HG03196 (cell line): ENCODE measurements around the gene ZNF736.
"Not testable (repeated sequence)": the region's sequence is repeated elsewhere in the genome, so short reads cannot be mapped to it uniquely, and the experiment has no call there.

ENCODE experiments used
- ATAC-seq: cut with Tn5 transposase; IDR thresholded peaks from one replicate; pipeline ENCODE4 v1.9.1; 2021; ENCODE audit not compliant: unreplicated experiment

ZNF736 gene

GRCh38 chr7:64313740-64314491, at the start of gene ZNF736:
Gene ZNF736, plus strand, starts transcription at chr7:64313961. Its CDS starts 190 bp downstream, at chr7:64314151.
- peak; percentile 100 for ATAC-seq

DNA sequence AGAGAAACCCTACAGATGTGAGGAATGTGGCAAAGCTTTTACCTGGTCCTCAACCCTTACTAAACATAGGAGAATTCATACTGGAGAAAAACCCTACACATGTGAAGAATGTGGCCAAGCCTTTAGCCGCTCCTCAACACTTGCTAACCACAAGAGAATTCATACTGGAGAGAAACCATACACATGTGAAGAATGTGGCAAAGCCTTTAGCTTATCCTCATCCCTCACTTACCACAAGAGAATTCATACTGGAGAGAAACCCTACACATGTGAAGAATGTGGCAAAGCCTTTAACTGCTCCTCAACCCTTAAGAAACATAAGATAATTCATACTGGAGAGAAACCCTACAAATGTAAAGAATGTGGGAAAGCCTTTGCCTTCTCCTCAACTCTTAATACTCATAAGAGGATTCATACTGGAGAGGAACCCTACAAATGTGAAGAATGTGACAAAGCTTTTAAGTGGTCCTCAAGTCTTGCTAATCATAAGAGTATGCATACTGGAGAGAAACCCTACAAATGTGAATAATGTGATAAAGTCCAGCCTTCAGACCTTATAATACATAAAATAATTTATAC, 47.3 kb upstream of the ZNF736 start:
- no peak for ATAC-seq

DNA sequence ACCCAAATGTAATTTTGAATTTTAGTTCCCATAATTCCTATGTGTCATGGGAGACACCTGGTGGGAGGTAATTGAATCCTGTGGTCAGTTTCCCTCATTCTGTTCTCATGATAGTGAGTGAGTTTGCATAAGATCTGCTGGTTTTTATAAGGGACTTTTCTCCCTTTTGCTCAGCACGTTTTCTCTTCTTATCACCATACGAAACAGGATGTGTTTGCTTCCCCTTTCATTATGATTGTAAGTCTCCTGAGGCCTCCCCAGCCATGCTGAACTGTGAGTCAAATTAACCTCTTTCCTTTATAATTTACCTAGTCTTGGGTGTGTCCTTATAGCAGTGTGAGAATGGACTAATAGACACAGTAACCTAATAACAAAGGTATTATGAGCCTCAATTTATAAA, 36.1 kb upstream of the ZNF736 start:
- ATAC-seq, result no peak

- no peak for ATAC-seq
Measured at GRCh38 chr7:64294701-64295420, 18.9 kb upstream of the ZNF736 start.

DNA sequence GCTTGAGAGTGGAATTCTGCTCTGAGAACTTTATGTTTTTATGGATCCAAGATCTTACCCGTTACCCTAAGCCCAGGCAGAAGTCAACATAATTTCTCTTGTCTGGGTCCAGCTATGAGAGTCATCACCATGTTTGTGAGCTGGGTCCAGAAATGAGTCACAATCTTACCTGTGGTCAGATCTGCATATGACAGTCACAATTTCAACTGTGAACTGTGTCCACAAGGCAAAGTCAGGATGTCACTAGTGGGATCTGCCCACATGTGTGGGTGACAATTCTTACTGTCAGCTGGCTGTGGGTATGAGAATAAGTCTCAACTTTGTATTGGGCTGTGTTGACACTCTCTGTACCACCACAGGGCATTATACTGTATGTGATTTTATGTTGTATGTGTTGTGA, 16.3 kb upstream of the ZNF736 start:
- ATAC-seq, result not testable (repeated sequence)

DNA sequence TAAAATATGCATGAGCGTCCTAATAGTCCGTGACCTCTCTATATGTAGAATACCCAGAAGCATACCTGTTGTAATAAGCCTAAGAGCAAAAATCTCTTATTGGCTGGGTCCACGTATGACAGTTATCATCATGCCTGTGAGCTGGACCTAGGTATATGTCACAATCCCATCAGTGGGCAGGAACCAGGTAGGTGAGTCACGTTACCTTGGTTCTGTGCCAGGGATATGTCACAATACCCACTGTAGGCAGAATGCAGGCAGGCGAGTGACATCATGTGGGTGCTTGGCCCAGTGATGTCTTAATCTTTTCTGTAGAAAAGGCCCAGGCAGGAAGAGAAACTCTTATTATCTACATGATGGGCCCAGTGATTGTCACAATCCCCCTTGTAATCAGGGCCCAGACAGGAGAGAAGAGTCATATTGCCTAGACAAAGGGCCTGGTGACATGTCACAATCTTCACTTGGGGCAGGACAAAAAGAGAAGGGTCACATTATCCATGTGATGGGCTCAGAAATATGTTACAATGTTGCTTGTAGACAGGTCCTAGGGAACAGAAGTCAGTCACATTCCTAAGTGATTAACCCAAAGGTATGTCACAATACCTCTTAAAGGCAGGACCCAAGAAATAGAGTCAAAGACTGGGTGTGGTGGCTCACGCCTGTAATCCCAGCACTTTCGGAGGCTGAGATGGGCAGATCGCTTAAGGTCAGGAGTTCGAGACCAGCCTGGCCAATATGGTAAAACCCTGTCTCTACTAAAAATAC, 12.9 kb upstream of the ZNF736 start:
- no peak for ATAC-seq

DNA sequence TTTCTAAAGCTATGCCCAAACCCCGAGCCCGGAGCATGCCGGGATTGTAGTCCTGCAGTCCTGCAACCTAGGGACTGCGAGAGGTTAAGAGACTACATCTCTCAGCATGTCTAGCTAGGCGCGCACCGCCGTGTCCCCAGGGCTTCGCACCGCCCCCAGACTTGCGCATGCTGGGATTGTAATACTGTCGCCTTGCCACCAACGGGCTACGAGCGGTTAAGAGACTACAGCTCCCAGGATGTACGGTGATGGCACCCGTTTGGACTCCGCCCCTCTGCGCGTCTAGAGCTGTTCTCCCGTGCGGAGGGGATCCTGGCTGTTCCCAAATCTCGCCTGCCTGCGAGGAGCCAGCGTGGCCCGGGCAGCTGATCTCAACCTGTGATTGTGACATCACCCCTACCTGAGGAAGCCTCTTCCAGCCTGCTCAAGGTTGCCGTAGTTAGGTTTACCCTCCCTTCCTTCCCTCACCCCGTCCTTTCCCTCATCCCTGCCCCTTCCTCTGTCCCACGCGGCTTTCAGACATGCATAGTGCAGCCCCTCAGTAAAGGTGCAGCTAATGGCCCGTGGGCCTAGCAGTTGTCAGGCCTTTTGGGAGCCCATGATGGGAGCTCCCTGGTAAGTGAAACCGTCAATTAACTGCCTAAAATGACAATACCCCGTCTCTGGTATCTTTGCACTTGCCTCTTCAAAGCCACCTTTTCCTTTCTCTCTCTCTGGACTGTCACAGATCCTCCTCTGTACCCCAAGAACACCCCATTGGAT, 6.3 kb upstream of the ZNF736 start:
- ATAC-seq, result peak; percentile 98

GRCh38 chr7:64308016-64308270, 5.8 kb upstream of the ZNF736 start:
- no peak for ATAC-seq

GRCh38 chr7:64310426-64310825, 3.3 kb upstream of the ZNF736 start:
- no peak for ATAC-seq

DNA sequence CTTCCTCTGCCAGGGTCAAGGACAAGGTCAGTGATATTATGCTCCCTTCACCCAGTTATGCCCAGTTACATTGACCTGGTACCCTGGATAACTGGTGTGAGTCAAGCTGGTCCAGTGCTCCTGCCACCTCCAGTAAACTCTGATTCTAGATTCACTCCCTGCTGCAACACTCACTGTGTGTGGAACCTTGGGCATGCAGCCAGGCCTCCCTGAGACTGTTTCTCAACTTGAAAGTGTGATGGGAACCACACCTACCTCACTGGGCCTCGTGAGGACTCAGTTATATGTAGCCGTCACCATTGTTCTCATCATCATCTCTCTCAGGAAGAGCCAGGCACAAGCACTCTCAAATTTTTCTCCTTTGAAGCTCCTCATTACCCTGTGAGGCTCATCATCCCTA, 935 bp upstream of the ZNF736 start:
- no peak for ATAC-seq

- no peak for ATAC-seq
Measured at GRCh38 chr7:64314566-64314965, 805 bp downstream of the ZNF736 start.

- not testable (repeated sequence) for ATAC-seq
Measured at GRCh38 chr7:64316031-64316742, 2.4 kb downstream of the ZNF736 start.

DNA sequence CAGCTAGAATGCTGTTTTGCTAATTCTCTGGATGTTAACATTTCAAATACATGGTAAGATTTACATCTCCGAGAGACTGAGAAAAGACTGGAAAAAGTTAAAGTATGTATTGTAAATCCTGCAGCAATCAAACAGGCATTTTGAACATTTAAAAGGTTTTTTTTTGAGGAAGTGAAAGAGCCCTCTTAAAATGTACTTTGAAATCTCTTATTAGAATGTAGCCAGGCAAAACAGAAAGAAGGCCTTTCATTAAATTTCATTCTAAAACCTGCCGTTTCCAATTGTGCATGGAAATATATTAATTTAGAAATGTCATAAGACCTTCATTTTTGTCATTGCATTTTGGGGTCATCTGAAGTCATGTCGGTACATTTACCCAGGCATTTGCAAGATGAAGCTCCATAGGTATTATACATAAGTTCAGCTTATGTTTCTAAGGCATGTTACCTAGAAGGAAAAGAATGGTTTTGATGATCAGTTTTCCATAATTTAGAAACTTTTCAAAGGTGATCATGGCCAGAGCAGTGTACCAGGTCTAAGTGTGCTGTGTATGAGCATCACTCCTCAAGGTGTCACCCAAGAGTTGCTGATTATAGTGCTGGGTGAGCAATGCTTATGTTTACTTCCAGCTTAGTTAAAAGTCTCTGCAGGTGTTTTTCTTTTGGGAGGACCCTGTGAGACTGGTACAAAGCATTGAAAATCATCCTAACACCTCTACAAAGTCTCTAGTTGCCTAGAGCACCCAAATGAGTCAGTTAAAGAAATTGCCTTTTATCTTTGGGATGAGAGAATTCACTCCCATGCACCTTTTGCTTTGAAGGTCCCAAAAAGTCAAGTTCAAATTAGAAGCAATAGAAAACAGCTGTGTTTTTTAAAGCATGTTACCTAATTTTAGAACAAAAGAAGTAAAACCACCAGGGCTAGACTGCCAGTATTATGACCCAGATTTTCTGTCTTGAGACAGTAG, 7.1 kb downstream of the ZNF736 start:
- no peak for ATAC-seq

DNA sequence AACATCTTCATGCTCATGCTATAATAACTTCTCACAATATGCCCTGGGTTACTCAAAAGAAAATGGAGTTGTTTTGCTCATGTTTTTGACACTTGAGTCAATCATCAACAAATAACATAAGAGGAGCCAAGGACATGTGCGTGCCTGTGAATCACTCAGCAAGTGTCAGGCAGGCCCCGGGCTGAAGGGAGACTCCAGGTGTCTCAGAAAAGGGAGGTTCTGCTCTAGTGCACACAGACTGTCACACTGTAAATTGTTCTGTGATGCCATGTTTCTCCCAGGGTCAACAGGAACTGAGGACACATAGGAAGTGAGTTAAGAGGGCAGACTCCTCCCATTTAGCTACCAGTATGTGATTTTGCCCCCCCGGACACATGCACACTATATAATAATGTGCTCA, 10.4 kb downstream of the ZNF736 start:
- not testable (repeated sequence) for ATAC-seq

- not testable (repeated sequence) for ATAC-seq
Measured at GRCh38 chr7:64348713-64349210, 35.0 kb downstream of the ZNF736 start.

DNA sequence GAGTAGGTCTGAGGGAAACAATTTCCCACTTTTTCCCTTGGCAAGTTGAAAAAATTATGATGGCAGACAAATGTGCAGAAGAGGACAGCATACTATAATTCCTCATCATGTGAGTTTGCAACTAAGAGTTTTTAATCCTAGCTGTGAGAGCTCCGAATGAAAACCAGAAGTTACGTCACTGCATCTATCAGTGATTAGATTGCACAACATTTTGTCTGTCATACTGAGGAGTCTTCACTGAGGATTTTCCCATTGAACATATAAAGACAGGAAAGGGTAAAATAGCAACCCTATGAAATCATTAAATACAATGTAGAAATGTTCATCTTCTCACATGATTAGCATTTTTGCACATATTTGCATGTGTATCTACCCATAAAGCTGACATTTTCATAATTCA, 45.8 kb downstream of the ZNF736 start:
- ATAC-seq, result no peak

DNA sequence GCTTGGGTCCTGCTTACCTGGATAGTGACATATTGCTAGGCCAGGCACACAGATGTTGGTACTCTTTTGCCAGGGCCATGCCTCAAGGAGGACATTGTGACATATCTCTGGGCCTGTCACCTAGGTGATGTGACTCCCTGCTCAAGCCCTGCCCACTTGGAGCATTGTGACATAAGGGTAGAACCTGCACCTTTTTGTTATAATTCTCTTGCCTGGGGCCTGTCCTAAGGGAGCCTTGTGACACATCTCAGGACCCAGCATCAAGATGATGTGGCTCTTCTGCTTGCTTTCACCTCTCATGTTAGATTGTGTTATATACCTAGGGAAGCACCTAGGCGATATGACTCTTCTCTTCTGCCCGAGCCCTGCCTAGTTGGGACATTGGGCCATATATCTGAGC, 57.4 kb downstream of the ZNF736 start:
- no peak for ATAC-seq

- ATAC-seq, result no peak
Measured at GRCh38 chr7:64373017-64373416, 59.3 kb downstream of the ZNF736 start.

DNA sequence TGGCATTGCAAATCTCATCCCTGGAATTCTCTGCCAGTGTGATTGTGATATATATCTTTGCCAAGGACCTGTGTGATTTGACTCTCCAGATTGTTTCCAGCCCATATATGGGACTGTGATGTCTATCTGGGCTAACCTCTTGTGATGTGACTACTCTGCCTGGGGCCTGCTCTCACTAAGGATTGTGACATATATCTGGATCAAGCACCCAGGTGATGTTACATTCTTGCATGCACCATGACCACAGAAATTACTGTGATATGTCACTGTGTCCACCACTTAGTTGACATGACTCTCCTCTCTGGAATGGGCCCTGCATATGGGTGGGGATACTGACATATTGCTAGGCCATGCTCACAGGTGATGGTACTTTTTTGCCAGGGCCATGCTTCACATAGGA, 86.6 kb downstream of the ZNF736 start:
- no peak for ATAC-seq
